Measurements from ENCODE around the gene DPH7. TPM values are rescaled to one million over a fixed set of nuclear protein-coding genes. Genes with fewer than 3 reads are reported as not detected.
"Not testable (repeated sequence)": the region's sequence is repeated elsewhere in the genome, so short reads cannot be mapped to it uniquely, and the experiment has no call there.

The DPH7 gene
- total RNA-seq, 2 experiments from 2014 or later = 31.7 to 33.7 TPM

DNA sequence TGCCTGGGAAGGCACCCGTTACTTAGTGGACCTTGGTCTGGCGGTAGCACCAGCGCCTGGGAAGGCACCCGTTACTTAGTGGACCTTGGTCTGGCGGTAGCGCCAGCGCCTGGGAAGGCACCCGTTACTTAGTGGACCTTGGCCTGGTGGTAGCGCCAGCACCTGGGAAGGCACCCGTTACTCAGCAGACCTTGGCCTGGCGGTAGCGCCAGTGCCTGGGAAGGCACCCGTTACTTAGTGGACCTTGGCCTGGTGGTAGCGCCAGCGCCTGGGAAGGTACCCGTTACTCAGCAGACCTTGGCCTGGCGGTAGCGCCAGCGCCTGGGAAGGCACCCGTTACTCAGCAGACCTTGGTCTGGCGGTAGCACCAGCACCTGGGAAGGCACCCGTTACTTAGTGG, 67.6 kb downstream of the DPH7 start:
- H3K4me3 Mint-ChIP-seq, H3K9me3 Mint-ChIP-seq, H3K4me1 Mint-ChIP-seq, H3K27ac Mint-ChIP-seq, H3K36me3 Mint-ChIP-seq, H3K27me3 Mint-ChIP-seq, DNase-seq: not testable (repeated sequence)

GRCh38 chr9:137509198-137509597, 69.5 kb downstream of the DPH7 start:
- Mint-ChIP-seq H3K27me3 (no peaks in the 10 kb centered on the region), H3K27ac (no peak overlapping the region), H3K4me1 (no peaks in the 10 kb centered on the region), H3K4me3 (no peak overlapping the region), H3K9me3 (no peaks in the 10 kb centered on the region), H3K36me3 (no peaks in the 10 kb centered on the region)
- DNase-seq = no peak

- peaks cover 4% of the 10 kb centered on the region for H3K36me3 Mint-ChIP-seq
- H3K4me1 Mint-ChIP-seq = no peaks in the 10 kb centered on the region
These were observed 72.0 kb downstream of the DPH7 start for GRCh38 chr9:137506702-137507171.

DNA sequence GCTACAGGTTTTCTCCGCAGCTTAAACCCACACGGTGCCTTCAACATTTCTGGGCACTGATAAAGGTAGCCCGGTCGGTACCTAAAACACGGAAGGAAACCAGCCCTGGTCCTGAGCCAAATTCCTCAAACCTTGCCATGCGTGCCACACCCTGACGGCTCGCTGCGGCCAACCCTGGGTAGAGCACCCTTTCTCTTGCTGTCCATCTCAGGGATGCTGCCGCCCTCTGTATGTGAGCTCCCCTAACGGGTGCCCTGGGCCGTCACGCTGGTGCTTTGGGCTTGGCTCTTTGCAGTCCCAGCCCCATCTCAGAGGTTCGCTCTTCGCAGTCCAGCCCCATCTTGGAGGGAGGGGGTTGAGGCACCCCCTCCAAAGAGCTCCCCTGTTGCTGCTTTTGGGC, 72.5 kb downstream of the DPH7 start:
- H3K9me3 Mint-ChIP-seq = peaks cover 4% of the 10 kb centered on the region
- H3K36me3 Mint-ChIP-seq = peaks cover 7% of the 10 kb centered on the region
- H3K4me3 Mint-ChIP-seq = no peak overlapping the region
- DNase-seq = no peak
- no peak overlapping the region for H3K27ac Mint-ChIP-seq
- H3K4me1 Mint-ChIP-seq = no peaks in the 10 kb centered on the region
- no peaks in the 10 kb centered on the region for H3K27me3 Mint-ChIP-seq

More at GRCh38 chr9:137506702-137507171, 72.0 kb downstream of the DPH7 start:
- Mint-ChIP-seq H3K4me3 (no peak overlapping the region), H3K9me3 (peaks cover 4% of the 10 kb centered on the region), H3K27me3 (no peaks in the 10 kb centered on the region), H3K27ac (no peak overlapping the region)
- DNase-seq = no peak

DNA sequence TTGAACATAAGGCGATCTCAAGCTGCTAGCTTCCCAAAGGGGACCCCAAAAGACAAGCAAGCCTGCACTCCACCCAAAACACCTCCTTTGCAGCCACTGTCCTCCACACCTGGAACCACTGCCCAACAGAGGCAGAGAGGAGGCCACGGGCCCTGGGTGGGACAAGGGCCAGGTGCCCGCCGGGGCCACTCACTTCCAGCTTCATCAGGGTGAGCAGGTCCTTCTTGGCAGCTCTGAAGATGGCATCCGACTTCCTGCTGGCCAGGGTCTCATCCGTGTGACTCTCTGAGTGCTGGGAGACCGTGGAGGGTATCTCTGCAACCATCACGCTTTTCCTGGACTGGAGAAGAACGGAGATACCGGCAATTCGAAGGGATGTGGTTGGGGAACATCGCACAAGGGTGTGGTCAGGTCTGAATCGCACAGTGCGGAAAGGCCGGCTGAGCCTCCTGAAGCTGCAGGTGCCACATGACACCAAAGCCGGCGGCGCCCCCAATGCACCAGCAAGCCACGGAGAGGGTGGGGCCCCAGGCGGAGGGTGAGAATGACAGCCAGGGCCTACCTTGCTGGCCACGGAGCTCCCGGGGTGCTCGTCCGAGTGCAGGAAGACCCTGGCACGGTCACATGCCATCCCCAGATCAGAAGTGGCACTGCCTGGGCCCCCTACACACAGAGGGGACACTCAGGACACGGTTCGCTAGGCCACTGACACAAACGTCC, 73.1 kb downstream of the DPH7 start:
- Mint-ChIP-seq H3K4me1 (no peaks in the 10 kb centered on the region), H3K4me3 (no peak overlapping the region), H3K27ac (no peak overlapping the region), H3K36me3 (peaks cover 7% of the 10 kb centered on the region), H3K27me3 (no peaks in the 10 kb centered on the region), H3K9me3 (peaks cover 4% of the 10 kb centered on the region)
- DNase-seq = no peak

Other genes with a start within 250 kb of the DPH7 start
- 1 to 10 TPM; 3.6 to 4.2 TPM for gene EXD3, start 155.8 kb downstream of the DPH7 start, total RNA-seq
- under 1 TPM; 0.66 to 0.76 TPM for gene NOXA1, start 155.5 kb downstream of the DPH7 start, total RNA-seq
- not detected for gene ENTPD8, start 137.6 kb downstream of the DPH7 start, total RNA-seq
- gene NSMF, start 119.6 kb downstream of the DPH7 start, total RNA-seq = 10 to 100 TPM; 74.1 to 74.6 TPM
- gene PNPLA7, start 28.5 kb downstream of the DPH7 start, total RNA-seq = 1 to 10 TPM; 2.5 to 2.9 TPM
- 10 to 100 TPM; 54.6 to 54.9 TPM for gene MRPL41, start 27.0 kb downstream of the DPH7 start, total RNA-seq
- 10 to 100 TPM; 55.6 to 56.4 TPM for gene ZMYND19, start 11.6 kb upstream of the DPH7 start, total RNA-seq
- gene ARRDC1, start 26.8 kb upstream of the DPH7 start, total RNA-seq = 10 to 100 TPM; 28.6 to 29.3 TPM
- gene EHMT1, start 40.1 kb upstream of the DPH7 start, total RNA-seq = 10 to 100 TPM; 65.9 to 66.3 TPM

Measured in activated naive CD8-positive, alpha-beta T cell treated with anti-CD3 and anti-CD28 coated beads for 36 hours (primary cell).